ENCODE measurements around the gene TBC1D4.
"Not testable (repeated sequence)": the region's sequence is repeated elsewhere in the genome, so short reads cannot be mapped to it uniquely, and the experiment has no call there.

The TBC1D4 gene

DNA sequence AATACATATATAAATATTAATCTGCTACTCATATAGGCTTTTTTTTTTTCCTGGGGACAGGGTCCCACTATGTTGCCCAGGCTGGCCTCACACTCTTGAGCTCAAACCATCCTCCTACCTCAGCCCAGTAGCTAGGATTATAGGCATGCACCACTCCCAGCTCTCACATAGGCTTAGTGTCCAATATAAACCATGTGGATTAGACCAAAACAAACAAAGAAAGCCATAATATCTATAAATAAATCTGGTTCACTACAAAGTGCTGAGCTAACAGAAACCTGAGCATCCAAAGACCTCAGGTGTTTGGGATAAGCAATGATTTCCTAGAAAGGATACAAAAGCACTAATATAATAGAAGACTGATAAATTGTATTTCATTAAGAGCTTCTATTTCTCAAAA is 26.0 kb downstream of the TBC1D4 start:
- DNase-seq (ENCODE audit: low read depth in 2 of 2, low spot score in 1 of 2) = no peak

DNA sequence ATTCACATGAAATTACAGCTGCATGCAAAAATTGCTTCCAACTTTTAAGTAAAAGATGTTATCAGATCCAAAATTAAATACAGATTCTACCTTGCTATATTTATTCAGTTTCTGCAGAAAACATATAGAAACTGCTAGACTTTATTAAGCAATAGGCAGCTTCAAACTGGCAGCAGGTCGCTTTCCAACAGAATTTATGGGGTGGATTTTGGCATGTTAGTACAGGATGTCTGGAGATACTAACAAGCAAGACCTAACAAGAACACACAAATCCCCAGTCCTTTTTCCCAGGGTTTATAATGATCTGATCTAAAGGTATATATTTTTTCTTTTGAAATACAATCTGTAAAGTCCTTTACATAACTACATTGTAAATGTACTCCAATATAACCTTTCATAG is 27.5 kb downstream of the TBC1D4 start:
- no peak for DNase-seq (ENCODE audit: low read depth in 2 of 2, low spot score in 1 of 2)

DNA sequence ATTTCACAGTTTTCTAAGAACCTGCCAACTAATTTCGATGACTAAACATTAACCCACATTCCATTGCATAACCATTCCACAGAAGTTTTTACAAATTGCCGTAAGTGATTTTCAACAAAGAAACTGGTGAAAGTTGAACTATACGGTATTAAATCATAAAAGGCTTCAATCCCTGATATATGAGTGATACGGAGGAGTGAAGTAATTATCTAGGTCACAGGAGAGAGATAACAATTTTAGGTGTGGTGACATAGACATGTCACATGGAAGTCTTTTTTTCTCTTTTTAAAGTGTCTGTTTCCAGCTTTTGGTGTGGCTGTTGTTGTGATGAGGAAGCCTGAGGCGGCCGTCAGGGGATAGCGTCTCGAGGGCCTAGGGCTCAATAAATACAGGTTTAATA is 29.4 kb downstream of the TBC1D4 start:
- no peak for DNase-seq (ENCODE audit: low read depth in 2 of 2, low spot score in 1 of 2)

DNA sequence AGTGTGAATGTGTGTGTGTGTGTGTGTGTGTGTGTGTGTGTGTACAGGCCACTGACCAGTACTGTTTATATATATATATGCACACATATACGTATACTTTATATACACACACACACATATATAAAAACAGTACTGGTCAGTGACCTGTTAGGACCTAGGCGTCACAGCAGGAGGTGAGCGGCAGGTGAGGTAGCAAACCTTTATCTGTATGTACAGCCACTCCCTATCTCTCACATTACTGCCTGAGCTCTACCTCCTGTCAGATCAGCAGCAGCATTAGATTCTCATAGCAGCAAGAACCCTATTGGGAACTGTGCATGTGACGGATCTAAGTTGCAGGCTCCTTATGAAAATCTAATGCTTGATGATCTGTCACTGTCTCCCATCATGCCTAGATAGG is 34.5 kb downstream of the TBC1D4 start:
- DNase-seq (ENCODE audit: low read depth in 2 of 2, low spot score in 1 of 2) = no peak

DNA sequence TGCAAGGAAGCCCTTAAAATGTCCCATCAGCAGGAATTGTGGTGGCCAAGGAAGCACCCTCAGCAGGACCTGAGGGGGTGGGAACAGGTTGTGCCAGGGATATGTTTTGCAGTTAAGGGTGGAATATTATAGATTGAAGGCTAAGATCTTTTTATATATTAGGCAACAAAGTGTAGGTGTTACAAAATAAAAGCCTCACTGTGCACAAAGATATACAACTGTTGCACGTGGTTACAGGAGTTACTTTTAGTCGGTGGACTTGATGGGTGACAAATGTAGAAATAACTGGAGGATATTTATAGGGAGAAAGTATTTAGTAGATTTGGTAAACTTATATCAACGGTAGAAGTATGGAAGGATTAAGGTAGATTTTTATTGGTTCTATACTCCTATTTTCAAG is 35.1 kb downstream of the TBC1D4 start:
- no peak for DNase-seq (ENCODE audit: low read depth in 2 of 2, low spot score in 1 of 2)

DNA sequence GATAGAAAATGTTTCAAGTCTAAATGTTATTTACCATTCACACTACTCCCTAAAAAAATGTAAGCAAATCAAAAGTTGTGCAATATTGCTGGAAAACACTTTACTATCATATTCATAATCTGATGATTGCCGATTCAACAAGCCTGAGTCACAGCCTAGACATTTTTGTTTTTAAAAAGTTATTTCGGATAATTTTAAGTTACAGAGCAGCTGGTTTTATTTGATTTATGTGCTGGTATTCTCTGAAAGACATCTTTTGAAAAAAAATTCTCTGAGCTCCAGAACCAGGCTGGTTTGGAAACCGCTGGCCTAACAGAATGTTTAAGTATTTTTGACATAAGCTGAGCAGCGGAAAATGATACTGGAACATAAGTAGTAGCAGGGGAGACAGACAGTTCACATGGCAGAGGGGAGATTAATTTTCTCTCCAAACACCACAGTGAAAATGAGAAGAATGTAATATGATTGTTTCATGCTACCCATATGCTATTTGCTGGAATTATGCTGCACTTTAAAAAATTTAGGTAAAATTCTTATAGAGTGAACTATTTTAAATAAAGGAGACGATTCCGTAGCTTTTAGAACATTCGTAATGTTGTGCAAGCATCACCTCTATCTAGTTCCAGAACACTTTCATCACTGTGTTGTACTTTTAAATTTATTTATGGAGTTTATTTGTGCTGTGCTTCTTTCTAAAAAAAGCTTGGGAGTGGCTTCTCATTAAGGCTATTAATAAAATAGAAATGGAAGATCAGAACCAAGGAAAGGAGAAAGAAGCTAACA is 36.1 kb downstream of the TBC1D4 start:
- no peak for DNase-seq (ENCODE audit: low read depth in 2 of 2, low spot score in 1 of 2)

DNA sequence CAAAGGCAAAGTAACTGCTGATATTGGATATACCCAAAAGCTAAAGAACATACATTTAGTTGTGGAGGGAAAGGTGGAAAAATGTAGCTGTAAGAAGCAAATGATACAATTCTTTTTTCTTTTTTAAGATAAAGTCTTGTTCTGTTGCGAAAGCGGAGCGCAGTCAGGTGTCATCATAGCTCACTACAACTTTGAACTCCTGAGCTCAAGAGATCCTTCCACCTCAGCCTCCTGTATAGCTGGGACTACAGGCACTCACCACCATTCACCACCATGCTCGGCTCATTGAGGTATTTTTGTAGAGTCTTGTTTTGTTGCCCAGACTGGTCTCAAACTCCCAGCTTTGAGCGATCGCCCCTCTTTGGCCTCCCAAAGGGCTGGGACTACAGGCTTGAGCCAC is 38.0 kb downstream of the TBC1D4 start:
- DNase-seq (ENCODE audit: low read depth in 2 of 2, low spot score in 1 of 2) = no peak

DNA sequence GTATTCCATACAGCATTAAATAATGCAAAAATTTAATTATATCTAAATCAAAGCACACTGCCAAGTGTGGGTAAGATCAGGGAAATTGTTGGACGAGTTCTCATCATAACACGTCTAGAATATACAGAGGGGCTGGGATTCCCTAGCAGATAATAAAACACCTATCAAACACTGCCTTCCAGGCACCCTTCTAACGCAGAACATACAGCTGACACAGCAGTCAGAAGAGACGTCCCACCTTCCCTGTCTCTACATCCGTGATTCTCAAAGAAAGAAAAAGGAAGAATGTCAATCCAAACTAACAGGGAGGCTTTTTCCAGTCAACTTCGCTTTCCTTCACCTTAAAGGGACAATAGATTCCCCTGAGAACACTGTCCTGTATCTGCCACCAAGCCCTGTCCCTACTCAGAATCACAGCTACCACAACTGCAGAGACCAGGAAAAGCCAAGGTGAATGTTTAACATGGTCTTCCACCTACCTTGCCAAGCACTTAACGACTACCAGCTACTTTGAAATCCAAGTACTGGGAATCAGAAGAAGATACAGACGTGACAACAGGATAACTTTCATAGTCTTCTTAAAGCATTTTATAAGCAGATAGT is 38.5 kb downstream of the TBC1D4 start:
- no peak for DNase-seq (ENCODE audit: low read depth in 2 of 2, low spot score in 1 of 2)

DNA sequence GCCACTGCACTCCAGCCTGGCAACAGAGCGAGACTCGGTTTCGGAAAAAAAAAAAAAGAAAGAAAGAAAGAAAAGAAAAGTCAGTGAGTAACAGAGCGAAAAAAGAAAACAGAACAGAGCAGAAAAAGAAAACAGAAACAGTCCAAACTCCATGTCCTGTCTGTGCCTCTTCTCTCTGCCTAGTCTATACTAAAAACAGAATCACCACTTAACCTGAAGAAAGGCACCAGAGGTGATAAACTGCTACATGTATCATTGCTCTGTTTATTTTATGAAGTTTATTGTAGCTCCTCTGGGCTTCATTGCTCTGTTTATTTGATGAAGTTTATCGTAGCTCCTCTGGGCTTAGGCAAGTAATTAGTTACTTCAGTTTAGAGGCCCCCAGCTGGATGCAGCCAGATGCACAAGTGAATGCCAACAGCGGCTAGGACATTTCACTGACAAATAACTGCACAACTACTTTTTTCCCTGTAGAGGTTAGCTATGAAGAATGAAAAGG is 39.2 kb downstream of the TBC1D4 start:
- DNase-seq (ENCODE audit: low read depth in 2 of 2, low spot score in 1 of 2) = no peak

DNA sequence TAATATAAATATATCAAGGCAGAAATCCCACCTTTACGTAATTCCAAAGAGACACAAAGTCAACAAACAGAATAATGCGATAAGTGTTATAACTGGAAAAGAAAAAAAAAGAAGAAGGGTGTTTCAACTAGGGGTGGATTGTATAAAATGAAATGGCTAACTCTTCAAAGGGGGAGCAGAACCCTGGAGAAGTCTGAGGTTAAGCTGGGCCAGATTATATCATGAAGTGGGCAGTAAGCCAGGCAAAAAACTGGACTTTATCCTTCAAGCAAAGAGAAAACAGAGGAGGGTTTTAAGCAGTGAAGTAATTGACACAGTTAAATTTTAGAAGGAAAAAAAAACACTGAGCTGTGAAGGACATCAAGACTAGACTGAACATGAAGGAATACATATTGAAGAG is 41.9 kb downstream of the TBC1D4 start:
- DNase-seq (ENCODE audit: low read depth in 2 of 2, low spot score in 1 of 2) = no peak

DNA sequence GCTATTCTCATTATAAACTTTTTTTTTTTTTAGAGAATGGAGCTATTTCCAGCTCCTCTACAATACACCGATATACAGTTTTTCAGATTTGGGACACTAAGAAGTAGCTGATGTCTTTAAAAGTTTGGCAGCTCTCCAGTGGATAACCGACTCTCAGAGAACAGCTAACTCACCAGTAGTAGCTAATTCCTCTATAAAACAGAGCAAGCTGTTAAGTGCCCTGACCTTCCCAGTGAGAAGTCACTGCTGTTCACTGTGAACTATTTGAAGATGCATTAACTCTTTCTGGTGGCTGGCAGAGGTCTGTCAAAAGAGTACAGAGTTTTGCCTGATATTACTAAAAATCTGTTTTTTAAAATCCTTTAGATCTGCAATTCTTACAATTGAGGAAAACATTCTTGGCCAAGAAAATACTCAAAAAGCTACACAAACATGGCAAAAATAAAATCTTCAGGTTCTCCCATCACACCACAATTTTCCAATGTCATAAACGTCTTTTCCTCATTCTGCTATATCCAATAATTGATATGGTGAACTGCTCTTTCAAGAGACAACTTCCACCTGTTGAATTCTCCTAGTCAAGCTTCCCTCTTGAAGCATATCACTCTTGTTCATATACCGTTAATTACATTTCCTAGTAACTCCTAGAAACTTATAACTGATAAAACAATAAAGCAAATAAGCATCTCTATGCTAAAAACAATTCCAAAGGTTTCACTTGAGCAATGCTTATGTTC is 44.2 kb downstream of the TBC1D4 start:
- no peak for DNase-seq (ENCODE audit: low read depth in 2 of 2, low spot score in 1 of 2)

DNA sequence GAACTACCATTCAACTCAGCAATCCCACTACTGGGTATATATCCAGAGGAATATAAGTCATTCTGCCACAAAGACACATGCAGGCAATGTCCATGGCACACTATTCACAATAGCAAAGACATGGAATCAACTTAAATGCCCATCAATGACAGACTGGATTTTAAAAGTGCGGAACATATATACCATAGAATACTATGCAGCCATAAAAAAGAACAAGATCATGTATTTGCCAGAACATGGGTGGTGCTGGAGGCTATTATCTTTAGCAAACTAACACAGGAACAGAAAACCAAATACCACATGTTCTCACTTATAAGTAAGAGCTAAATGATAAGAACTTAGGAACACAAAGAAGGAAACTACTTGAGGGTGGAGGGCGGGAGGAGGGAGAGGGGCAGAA is 47.8 kb downstream of the TBC1D4 start:
- DNase-seq (ENCODE audit: low read depth in 2 of 2, low spot score in 1 of 2) = not testable (repeated sequence)

DNA sequence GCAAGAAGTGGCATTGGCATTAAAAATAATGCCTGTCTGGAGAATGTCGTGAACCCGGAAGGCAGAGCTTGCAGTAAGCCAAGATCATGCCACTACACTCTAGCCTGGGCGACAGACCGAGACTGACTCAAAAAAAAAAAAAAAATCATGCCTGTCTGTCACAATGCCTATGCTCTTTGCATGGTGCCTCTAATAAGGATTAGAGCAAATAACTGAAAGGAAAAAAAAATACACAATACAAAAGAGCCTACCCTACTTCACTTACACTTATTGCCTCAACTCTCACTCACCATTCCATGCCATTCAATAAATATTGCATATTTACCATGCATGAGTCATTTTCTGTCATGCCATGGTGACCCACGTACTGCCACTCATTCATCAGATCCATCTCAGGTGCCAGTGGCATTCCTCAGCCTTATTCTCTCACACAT is 49.1 kb downstream of the TBC1D4 start:
- no peak for DNase-seq (ENCODE audit: low read depth in 2 of 2, low spot score in 1 of 2)

DNA sequence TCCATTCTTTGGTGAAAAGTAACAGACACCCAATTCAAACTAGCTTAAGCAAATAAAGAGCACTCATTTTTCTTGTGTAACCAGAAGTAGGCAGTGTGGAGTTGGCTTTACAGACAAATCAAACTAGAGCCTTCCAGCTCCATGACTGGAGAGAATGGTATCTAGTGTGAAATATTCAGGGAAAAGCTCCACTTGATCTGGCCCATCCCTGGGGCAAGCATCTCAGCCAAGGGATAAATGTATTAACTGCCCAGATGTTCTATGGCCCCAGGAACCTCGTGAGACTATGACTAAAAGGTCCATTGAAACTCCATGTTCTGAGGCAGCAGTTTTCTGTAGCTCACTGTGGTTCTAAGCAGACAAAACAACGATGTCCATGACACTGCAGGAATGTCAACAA is 49.9 kb downstream of the TBC1D4 start:
- DNase-seq (ENCODE audit: low read depth in 2 of 2, low spot score in 1 of 2) = no peak

DNA sequence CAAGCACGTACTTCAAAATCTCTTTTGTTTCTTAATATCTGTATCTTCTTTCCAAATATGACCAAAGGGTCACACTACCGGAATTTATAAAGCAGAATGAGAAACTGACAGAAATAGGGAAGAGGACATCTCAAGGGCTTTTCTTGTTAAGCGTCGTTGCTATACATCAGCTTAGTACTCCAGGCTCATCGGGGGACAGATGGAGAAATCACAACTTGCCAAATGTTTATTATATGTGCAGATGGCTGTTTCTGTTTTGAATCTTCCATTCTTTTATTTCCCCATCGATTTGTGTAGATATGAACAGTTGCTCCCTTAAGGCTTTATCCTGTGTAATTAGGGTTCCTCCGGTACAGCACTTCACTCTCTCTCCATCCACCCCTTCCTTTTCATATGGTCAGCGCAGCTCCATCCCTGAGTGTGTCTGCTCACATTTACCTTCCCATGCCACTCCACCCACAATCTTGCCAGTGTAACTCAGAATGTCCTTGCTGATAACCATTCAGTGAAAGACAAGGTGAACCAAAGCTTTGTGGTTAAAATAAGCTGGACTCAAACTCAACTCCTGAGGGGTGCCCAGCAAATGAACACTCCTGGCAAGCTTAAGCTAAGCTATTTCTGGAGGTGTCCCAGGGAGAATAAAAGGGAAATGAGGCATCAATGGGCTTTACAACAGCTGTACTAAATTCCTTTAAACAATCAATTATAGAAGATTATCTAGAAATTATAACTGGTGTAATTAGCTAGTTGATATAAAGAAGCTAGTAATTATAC is 51.3 kb downstream of the TBC1D4 start:
- no peak for DNase-seq (ENCODE audit: low read depth in 2 of 2, low spot score in 1 of 2)

DNA sequence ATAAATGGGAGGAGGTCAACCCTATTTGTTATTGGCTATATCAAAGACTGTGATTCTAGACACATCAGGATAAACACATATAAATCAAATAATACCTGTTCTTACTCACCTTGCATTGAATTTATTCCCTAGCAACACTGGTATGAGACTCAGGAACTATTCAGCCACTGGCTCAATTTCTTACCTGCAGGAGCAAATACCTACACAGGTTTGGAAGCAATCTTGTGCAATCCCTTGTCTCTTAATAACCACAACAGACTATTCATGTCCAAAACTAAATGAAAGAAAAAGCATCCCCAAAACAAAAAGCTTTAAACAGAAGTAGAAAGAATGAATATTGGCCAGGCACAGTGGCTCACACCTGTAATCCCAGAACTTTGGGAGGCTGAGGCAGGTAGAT is 55.5 kb downstream of the TBC1D4 start:
- DNase-seq (ENCODE audit: low read depth in 2 of 2, low spot score in 1 of 2) = no peak

DNA sequence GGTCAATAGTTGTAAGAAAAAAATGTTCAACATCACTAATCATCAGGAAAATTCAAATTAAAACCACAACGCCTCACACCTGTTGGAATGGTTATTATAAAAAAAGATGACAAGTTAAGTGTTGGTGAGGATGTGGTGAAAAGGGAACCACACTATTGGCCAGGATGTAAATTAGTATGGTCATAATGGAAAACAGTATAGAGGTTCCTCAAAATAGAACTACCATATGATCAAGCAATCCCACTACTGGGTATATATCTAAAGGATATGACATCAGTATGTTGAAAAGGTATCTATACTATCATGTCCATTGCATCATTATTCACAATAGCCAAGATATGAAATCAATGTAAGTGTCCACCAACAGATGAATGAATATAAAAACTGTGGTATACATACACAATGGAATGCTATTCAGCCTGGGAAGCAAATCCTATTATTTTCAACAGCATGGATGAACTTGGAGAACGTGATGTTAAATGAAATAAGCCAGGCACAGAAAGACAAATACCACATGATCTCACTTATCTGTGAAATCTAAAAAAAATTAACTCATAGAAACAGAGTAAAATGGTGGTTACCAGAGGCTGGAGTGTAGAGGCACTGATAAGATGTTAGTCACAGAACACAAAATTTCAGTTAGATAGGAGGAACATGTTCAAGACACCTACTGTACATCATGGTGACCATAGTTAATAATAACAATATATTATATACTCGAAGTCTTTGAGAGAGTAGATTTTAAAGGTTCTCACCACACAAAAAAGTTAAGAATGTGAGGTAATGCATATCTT is 56.6 kb downstream of the TBC1D4 start:
- DNase-seq (ENCODE audit: low read depth in 2 of 2, low spot score in 1 of 2) = no peak

DNA sequence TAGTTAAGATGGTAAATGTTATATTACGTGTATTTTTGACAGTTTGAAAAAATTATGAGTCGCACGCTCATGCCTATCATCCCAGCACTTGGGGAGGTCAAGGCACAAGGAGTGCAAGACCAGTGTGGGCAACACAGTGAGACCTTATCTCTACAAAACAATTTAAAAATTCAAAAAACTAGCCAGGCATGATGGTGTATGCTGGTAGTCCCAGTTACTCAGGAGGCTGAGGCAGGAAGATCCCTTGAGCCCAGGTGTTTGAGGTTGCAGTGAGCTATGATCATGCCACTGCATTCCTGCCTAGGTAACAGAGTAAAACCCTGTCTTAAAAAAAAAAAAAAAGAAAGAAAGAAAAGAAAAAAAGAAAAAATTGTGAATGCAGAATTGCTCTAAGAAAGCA is 58.0 kb downstream of the TBC1D4 start:
- DNase-seq (ENCODE audit: low read depth in 2 of 2, low spot score in 1 of 2) = no peak

DNA sequence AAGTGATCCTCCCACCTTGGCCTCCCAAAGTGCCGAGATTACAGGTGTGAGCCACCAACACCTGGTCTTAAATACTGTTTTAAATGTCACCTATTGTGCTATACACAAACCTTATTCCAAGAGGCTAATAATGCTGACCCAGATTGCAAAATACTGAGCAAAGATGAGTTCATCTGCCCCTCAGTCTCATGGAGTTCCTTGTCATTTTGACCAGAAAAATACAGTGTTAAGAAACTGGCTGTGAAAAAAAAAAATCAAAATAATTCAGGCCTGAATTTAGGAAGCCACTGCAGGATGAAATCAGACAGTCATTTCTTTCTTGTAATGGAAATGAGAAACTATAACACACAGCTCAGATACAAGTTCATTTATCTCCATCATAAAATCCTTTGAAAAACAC is 59.9 kb downstream of the TBC1D4 start:
- DNase-seq (ENCODE audit: low read depth in 2 of 2, low spot score in 1 of 2) = no peak

DNA sequence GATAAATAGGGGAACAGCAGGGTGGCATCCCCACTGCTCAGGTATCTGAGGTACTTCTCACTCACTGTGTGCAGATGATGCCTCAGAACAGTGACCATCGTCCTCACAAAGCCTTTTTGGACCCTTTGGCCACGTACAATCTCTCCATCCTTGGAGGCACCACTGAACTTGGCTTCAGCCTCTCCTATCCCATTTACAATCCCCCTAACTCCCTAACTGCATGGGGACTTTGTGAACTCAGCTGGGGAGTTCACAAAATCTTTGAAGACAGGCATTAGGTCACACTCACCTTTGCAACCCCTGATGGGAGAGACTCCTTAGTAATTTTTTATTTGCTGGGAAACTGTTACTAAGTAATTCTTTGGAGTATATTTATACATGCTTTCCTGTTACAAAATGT is 60.8 kb downstream of the TBC1D4 start:
- DNase-seq (ENCODE audit: low read depth in 2 of 2, low spot score in 1 of 2) = no peak

DNA sequence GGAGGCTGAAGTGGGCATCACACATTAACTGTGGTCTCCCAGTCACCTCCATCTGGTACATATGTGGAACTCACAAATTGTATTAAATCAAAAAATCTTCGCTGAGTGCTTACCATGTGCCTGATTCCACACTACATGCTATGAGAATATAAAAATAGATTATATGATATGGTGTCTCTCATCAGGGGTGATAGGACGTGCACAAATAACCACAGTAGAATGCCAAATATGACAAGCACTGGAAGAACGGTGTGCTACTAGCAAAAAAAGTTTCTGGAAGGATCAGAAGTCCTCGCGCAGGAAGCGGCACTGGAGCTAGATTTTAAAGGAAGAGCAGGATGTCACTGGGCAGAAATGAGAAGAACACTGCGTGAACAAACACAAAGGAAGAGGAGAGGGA is 62.3 kb downstream of the TBC1D4 start:
- no peak for DNase-seq (ENCODE audit: low read depth in 2 of 2, low spot score in 1 of 2)

Data from stimulated activated CD8-positive, alpha-beta memory T cell treated with anti-CD3 and anti-CD28 coated beads, Interleukin-4, amount 100 ng/mL, for 1 hour (primary cell).